Measurements from ENCODE around the gene PBX2.
"Not testable (repeated sequence)": the region's sequence is repeated elsewhere in the genome, so short reads cannot be mapped to it uniquely, and the experiment has no call there.

PBX2 gene

GRCh38 chr6:32202186-32202585 is 12.2 kb upstream of the PBX2 start:
- no peak for DNase-seq

GRCh38 chr6:32200711-32201475 is 10.9 kb upstream of the PBX2 start:
- no peak for DNase-seq

- DNase-seq: no peak
Measured at GRCh38 chr6:32198866-32199265, 8.9 kb upstream of the PBX2 start.

DNA sequence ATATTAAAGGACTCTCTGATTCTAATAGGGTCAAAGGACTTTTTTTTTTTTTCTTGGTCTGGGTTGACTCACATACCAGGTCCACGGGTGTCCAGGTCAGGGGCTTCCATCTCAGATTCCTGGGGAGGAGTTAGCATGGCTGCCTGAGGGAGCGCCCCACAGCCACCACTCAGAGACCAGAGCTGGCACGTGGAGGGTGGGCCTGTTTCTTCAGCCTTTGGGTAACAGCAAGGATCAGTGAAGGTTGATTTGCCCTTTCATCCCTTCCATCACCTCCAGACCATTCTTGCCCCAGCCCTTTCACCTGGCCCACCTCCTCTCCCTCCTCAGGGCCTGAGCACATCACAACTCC is 8.3 kb upstream of the PBX2 start:
- no peak for DNase-seq

DNA sequence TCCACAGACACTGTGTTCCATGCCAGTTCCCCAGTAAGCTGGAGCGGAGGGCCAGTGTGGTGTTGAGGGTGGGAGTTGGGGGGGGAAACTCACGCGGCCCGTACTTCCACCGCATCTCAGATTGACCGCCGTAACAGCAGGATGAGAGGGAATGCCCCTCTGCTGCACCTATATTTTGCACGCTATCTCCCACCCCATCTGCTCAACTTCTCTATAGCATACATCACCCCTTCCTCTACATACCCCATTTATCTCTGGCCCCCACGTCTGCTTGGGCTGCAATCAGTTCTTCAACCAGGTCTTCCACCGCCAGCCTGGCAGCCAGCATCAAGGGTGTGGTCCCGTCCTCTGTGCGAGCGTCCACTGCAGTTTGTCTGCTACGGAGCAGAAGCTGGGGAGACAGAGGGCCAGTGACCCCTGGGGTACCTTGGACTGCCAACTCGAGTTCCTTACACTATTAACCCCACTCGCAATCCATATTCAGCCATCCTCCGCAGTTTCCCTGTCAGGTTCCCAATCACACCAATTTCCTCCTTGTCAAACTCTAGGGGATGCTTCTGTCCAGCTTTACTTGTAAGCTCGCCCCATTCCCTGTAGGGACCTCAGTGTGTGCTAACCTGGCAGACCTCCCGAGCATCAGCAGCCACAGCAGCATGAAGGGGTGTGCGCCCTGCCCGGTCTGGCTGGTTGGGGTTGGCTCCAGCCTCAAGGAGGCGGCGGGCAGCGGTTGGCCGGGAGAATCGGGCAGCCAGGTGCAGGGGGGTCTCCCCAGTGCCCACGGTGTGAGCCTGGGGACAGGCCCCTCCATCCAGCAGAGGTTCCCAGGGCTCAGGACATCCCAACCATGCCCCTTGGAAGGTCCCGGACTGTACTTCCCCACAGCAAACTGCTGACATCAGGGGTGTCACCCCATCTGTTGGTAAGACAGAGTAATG is 6.9 kb upstream of the PBX2 start:
- DNase-seq: no peak

GRCh38 chr6:32195902-32196681 is 6.1 kb upstream of the PBX2 start:
- peak; percentile 91 for DNase-seq

- peak; percentile 100 for DNase-seq
Measured at GRCh38 chr6:32195652-32195901, 5.6 kb upstream of the PBX2 start.

- DNase-seq: peak; percentile 67
Measured at GRCh38 chr6:32194825-32195651, 5.0 kb upstream of the PBX2 start.

DNA sequence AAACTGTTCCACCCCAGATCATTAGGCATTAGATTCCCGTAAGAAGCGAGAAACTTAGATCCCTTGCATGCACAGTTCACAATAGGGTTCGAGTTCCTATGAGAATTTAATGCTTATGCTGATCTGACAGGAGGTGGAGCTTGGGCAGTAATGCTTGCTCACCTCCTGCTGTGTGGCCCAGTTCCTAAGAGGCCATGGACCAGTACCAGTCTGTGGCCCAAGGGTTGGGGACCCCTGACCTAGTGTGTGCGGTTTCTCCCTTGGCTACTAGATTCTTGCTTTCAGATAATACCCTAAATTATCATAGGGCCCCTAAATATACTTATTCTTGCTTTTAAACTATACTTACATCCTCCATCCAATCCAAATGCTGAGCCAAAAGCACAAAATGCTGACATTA is 4.4 kb upstream of the PBX2 start:
- no peak for DNase-seq

DNA sequence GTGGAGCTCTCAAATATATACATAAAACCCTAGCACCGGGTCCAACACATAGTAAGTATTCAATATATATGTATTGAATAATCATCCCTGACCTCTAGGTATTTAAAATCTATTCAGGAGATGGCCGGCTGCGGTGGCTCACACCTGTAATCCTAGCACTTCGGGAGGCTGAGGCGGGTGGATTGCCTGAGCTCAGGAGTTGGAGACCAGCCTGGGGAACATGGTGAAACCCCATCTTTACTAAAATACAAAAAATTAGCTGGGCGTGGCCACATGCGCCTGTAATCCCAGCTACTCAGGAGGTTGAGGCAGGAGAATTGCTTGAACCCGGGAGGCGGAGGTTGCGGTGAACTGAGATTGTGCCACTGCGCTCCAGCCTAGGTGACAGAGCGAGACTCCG is 3.1 kb upstream of the PBX2 start:
- DNase-seq: not testable (repeated sequence)

DNA sequence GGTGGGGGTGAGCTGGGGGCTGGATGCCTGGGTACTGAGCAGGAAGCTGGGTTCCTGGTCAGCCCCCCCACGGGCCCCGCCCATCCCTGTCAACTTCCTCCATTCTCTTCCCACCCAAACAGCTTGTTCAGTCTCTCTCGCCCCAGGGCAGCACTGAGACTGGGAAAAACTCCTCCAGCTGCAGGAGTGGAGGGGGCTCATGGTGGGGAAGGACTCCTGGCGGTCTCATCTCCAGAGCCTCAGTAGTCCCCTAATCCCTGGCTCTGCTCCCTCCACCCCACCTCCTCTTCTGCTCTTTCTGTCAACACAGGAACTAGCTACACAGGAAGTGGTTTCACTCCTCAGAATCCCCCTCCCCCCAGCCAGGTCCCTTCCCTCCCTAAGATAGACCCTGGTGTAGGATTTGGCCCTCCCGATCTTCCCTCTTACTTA is 2.6 kb upstream of the PBX2 start, which contains the start of gene GPSM3:
Gene GPSM3 (minus strand): TSS at position 36 of the 432 bp plus-strand sequence. CDS start 130 bp downstream, outside the sequence.
- peak; percentile 76 for DNase-seq

DNA sequence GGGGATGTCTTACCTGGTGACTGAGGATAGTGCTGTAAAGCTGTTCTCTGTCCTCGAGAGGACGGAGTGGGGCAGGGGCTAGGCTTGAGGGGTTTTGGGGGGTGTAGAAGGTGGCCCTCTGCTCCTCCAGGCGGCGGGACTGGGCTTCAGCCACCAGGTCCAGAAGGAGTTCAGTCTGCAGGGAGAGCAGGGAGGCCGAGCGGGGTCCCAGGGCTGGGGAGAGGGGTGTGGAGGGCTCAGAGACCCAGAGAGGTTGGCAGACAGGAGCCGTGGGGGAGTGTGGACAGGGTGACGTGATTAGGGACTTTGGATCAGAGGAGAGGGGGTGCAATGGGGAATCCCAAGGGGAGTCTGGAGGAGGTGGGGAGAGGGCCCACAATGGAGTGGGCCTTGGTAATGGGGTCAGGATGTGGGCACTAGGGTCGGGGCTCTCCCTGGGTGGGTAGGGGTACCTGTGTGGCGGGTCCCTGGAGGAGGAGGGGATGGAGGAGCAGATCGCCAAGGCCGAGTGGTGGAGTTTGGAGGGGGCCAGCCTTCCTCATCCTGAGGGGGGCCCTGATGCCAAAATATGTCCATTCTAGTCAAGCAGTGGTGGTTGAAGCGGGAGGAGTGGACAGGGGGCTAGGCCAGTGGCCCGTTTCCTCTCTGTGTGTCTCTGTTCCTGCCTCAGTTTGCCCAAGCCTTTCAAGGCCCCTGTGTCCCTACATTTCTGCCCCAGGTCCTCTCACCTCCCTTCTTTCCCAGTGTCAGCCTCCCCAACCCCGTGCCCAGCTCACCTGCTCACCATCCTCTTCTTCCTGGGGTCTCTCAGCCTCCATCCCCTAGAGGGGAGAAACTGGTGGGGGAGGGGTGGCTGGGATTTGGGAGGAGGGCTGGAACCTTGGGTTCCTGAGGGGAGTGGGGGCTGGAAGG is 1.9 kb upstream of the PBX2 start:
- no peak for DNase-seq

DNA sequence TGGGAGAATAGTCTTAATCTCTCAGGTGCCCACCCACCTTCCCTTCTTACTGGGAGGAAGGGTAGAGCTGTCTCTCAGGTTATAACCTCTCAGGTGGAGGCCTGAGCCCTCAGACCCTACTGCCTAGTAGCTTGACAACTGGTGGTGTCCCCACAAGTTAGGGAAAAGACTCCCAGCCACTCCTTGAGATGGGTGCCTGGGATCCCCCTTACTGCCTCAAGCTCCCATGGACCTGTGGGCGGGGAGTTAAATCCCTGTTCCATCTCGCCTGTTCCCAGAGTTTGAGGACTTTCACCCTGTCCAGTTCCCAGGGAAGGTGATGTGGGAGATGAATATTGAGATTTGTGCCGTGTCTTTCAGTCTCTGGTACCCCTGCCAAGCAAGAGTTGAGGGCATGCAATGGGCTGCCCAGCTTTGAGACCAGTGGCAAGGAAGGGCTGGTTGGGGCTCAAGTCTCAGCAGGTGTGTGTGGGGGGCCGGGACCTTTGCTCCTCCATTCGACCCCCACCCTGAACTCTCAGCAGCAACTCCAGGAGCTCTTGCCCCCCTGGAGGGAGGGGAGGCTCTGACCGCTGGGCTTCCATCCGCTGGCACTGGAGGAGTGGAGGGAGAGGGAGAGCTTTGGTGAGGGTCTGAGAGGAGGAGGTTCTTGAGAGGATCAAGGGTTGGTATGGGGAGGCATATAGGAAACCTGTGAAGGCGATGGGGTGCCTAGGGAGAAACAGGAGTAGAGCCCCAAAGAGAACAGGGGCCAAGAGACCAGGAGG is 1.1 kb upstream of the PBX2 start:
- no peak for DNase-seq

- no peak for DNase-seq
Measured at GRCh38 chr6:32189742-32190053, 304 bp downstream of the PBX2 start.

DNA sequence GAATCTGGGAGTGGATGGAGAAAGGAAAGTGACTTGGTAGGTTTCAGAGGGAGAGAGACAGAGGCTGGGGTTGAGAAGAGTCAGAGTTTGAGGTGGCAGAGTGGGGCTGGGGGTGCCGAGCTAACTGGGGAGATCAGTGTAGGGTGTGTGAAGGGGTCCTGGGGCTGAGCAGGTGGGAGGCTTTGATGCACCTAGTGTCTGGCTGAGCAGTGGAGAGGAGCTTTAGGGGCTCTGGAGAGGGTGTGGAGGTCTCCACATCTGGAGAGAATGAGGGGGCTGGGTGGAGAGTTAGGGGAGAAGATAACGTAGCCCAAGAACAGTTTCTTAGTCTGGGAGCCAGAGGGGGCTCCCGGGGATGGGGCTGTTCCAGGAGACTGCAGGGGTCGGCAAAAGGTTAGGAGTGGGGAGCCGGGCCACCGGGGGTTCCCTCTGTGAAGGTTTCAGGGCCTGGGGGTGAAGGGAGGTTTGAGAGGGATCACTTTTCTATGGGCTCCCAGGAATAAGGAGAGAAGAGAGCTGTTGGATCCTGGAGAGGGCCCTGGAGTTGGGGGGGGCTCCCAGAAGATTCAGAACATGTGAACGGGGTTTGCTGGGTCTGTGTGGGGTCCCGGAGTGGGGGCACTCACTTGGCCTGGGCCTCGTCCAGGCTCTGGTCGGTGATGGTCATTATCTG is 797 bp downstream of the PBX2 start:
- DNase-seq: no peak

DNA sequence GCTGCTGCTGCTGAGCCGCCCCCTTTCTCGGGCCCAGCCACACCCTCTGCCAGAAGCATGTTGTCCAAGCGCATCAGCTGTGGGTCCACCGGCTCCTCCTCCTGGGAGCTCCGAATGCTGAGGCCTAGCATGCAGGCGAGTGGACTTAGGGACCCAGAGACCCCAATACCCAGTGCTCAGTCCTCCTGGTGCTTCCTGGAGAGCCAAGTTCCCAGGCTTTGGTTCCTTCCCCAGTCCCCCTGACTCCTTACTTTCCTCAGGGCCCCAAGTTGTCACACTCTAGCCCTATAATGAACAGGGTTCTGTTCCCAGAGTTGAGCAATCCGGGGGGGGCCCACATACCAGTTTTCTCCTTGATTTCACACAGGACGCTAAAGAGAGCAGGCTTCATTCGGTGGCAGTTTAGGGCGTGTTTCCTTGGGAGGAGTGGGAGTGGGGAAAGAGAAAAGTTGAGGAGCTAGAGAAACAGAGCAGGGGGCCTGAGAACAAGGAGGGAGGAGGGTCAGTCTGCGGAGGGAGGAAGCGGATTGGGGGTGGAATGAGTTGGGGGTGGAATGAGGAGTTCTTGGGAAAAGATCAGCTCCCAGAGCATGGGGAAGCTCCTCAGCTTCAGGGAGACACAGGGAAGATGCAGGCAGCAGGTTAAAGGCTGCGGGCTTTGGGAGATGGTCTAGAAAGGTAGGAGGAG is 1.5 kb downstream of the PBX2 start:
- peak; percentile 42 for DNase-seq

DNA sequence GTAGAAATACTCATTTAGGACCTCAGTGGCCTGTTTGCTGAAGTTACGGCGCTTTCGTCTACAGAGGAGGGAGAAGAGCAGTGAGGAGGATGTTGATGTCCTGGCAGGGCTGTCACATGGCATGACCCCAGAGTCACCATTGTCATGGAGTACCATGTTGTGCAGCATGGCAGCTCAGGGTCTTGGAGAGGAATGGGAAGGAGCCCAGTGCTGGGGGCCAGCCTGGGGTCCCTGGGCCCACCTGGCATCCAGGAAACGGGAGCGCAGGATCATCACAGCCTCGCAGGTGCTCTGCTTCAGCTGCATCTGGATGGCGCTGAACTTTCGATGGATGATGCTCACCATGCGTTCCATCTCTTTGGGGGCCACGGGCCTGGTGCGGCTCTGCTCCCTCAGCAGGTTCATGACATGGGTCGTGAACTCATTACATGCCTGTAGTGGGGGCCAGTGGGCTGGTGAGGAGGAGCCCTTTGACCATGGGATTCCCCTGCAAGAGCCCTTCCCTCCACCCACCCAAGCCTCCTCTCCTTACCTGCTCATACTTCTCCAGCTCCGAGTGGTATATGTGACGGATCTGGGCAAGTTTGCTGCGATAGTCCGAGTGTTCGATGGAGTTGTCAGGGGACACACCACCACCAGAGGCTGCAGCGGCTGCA is 2.1 kb downstream of the PBX2 start:
- not testable (repeated sequence) for DNase-seq

DNA sequence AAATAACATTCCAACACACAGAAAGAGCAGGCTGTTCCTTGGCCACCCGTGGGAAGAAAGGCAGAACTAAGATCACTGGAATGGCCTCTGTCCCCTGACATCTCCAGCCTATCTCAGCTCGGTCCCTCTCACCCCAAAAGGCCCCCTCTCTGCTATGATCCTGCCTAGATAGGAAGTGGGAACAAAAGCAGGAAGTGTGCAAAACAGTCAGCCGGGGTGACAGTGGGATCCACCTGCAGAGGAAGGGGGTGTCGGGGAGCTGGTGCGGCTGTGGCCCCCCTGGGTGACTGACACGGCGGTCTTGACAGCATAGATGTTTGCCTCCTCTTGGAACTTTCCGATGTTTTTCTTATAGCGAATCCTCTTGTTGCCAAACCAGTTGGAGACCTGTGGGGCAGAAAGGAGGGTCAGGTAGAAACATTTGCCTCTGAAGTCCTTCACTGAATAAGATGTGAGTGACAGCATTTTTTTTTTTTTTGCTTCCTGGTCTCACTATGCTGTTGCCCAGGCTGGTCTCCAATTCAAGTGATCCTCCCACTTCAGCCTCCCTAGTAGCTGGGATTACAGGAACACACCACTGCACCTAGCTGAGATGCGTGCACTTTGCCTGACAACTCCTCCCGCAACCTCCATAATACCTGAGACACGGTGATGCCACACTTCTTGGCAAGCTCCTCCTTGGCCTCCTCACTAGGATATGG is 2.8 kb downstream of the PBX2 start:
- no peak for DNase-seq

Data from fibroblast of skin of right biceps (primary cell).